Measurements from ENCODE around the gene ZNF557. TPM values are rescaled to one million over a fixed set of nuclear protein-coding genes. Genes with fewer than 3 reads are reported as not detected.

ZNF557 gene
- total RNA-seq, 2 donors from 2014 or later, result 6.5 to 6.6 TPM

DNA sequence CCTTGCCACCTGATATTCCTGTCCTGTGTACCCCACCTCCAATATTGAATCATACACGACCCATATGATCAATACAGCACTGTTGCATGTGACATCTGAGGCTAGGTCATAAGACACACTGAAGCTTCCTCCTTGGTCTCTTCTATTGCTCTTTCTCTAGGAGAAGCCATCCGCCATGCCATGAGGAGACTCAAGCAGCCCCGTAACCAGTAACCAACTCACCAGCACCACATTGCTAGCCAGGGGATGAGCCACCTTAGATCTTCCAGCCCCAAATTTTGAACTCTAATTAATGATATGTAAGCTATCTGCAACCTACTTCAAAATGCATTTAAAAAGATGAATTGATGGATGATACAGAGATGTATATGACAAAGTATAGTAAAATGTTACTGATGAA, 28.6 kb downstream of the ZNF557 start:
- Histone ChIP-seq H3K27ac (peak overlapping the region in 1 of 4 donors; percentile 95), H3K27me3 (no peaks in the 10 kb centered on the region), H3K9me3 (peaks cover 0 to 8% (median 0%) of the 10 kb centered on the region in 3 donors), H3K4me1 (peaks cover 19% of the 10 kb centered on the region), H3K36me3 (replicated peaks in 1 of 2; ENCODE audit: insufficient read depth in 1 of 2, low read depth in 2 of 2) (no peaks in the 10 kb centered on the region), H3K4me3 (no peak overlapping the region)
- WGBS, 2 donors, result 90 to 98% methylated on average over 3 of the region's 3 CpGs
- DNase-seq (no peak), ATAC-seq (no peak)
- TF ChIP-seq, protein P1, sequence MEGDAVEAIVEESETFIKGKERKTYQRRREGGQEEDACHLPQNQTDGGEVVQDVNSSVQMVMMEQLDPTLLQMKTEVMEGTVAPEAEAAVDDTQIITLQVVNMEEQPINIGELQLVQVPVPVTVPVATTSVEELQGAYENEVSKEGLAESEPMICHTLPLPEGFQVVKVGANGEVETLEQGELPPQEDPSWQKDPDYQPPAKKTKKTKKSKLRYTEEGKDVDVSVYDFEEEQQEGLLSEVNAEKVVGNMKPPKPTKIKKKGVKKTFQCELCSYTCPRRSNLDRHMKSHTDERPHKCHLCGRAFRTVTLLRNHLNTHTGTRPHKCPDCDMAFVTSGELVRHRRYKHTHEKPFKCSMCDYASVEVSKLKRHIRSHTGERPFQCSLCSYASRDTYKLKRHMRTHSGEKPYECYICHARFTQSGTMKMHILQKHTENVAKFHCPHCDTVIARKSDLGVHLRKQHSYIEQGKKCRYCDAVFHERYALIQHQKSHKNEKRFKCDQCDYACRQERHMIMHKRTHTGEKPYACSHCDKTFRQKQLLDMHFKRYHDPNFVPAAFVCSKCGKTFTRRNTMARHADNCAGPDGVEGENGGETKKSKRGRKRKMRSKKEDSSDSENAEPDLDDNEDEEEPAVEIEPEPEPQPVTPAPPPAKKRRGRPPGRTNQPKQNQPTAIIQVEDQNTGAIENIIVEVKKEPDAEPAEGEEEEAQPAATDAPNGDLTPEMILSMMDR (IDR thresholded peaks at IDR 0.05), result no peak
- TF ChIP-seq POLR2A (IDR thresholded peaks at IDR 0.05), result no peak
- intact Hi-C loops (cut with DNase I), result no loop called here

DNA sequence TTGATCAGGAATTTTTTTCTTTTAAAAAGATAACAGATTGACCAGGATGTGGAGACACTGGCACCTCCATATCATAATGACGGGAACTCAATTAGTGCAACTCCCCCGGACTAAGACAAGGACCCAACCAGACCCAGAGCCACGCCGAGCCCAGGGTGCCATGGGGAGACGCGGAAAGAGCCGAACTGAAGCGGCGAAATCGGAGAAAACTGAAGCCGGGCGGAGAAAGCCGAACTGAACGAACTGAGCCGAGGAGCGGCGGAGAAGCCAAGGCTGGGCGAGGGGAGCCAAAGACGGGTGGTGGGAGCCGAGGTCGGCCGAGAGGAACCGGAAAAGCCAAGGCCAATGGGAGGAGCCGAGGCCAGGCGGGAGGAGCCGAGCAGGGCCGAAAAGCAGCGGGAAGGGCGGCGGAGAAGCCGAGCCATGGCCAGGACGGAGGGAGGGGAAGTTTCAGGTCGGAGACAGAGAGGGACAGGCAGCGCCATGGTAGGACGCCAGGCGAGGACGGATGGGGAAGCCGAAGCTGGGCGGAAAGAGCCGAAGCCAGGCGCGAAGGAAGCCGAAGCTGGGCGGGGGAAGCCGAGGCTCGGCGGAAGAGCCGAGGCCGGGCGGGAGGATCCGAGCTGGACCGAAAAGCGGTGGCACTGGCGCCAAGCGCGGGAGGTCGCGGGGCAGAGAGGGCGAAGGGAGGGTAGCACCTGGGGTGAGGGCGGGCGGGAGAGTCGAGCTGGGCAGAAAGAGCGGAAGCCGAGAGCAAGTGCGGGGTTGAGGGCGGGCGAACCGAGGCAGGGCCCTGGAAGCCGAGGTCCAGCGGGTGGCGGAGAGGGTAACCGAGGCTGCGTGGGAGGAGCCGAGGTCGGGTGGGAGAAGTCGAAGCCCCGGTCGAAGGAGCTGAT, 29.4 kb downstream of the ZNF557 start:
- 0 to 1% methylated on average over 77 to 78 of the region's 78 CpGs for WGBS, 2 donors
- peak in 2 of 3 donors; percentile 64 to 69 for TF ChIP-seq POLR2A (IDR thresholded peaks at IDR 0.05)
- TF ChIP-seq, protein P1 (IDR thresholded peaks at IDR 0.05), result no peak
- DNase-seq, result peak; percentile 92 to 94 (median 92)
- peak; percentile 96 for ATAC-seq
- intact Hi-C loops (cut with DNase I), result no loop called here
- Histone ChIP-seq H3K36me3 (replicated peaks in 1 of 2; ENCODE audit: insufficient read depth in 1 of 2, low read depth in 2 of 2) (no peaks in the 10 kb centered on the region), H3K4me1 (peaks cover 19% of the 10 kb centered on the region), H3K9me3 (peaks cover 0 to 8% (median 0%) of the 10 kb centered on the region in 3 donors), H3K27ac (peak overlapping the region; percentile 77 to 95 (median 92)), H3K4me3 (peak overlapping the region; percentile 9 to 19), H3K27me3 (no peaks in the 10 kb centered on the region)

DNA sequence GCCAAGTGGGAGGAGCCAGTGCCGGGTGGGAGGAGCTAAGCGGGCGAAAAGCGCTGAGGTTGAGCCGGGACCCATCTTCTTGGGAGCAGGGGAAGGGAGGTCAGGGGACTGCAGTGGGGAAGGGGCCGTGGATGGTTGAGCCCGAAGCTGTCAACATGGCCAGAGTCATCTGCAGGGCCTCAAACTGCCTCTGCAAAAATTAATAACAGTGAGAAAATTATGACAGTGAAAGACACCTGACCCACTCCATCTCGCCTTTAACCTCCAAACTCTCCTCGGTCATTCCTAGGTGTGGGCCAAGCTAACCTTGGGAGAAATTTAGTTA, 30.1 kb downstream of the ZNF557 start:
- Histone ChIP-seq H3K36me3 (replicated peaks in 1 of 2; ENCODE audit: insufficient read depth in 1 of 2, low read depth in 2 of 2) (no peaks in the 10 kb centered on the region), H3K4me1 (peaks cover 19% of the 10 kb centered on the region), H3K9me3 (peaks cover 0 to 5% (median 0%) of the 10 kb centered on the region in 3 donors), H3K4me3 (peak overlapping the region; percentile 9 to 19), H3K27ac (peak overlapping the region in 3 of 4 donors; percentile 92 to 95 (median 92)), H3K27me3 (no peaks in the 10 kb centered on the region)
- no peak for TF ChIP-seq POLR2A (IDR thresholded peaks at IDR 0.05)
- TF ChIP-seq, protein P1 (IDR thresholded peaks at IDR 0.05), result no peak
- intact Hi-C loops (cut with DNase I), result no loop called here
- no peak for ATAC-seq
- 6 to 9% methylated on average over 9 of the region's 9 CpGs for WGBS, 2 donors
- no peak for DNase-seq

DNA sequence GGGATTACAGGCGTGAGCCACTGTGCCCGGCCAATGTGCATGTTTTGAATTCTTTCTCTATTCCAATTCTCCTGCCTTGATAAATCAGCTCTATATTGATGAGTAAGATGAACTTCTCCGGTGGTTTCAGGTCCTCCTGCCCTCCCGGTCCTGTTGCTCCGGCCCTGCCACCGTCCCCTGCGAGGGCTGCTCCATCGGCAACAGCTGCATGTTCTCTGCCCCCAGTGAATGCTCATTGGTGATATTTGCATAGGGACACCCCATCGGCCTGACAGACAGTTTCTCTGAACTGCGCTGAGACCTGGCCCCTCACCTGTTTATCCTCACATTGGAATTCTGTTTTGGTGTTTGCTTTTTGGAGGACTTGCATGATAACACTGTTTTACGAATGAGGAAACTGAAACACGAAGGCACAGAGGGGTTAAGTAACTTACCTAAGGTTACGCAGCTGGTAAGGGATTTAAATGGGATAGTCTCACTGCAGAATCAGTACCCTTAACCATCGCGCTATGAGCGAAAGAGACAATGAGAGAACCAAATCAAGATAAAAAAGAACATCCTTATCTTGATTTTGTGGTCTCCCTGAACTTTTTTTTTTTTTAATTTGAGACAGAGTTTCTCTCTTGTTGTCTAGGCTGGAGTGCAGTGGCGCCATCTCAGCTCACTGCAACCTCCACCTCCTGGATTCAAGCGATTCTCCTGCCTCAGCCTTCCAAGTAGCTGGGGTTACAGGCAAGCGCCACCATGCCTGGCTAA, 32.2 kb downstream of the ZNF557 start:
- H3K27me3 ChIP-seq, result no peaks in the 10 kb centered on the region
- peaks cover 19% of the 10 kb centered on the region for H3K4me1 ChIP-seq
- DNase-seq (no peak), ATAC-seq (no peak)
- 23 to 27% methylated on average over 17 to 19 of the region's 19 CpGs for WGBS, 2 donors
- intact Hi-C loops (cut with DNase I), result loop anchor here (10.0 kb wide), 1 partner anchor 693 kb away; no protein-coding TSS in a partner anchor
- TF ChIP-seq, protein P1 (IDR thresholded peaks at IDR 0.05), result no peak
- TF ChIP-seq POLR2A (IDR thresholded peaks at IDR 0.05), result no peak
- H3K9me3 ChIP-seq, result no peaks in the 10 kb centered on the region
- no peak overlapping the region for H3K27ac ChIP-seq
- no peaks in the 10 kb centered on the region for H3K36me3 ChIP-seq (replicated peaks in 1 of 2; ENCODE audit: insufficient read depth in 1 of 2, low read depth in 2 of 2)
- no peak overlapping the region for H3K4me3 ChIP-seq

Data from body of pancreas (tissue), 4 donors.